NT2/D1 (cell line): Measurements from ENCODE around the gene AKT2.

Experiments used
- DNase-seq: peaks from one replicate; pipeline ENCODE4 v3.0.0-alpha.2; 2011; ENCODE audit warnings: low read depth, low spot score
- H3K27me3 ChIP-seq: 2 replicates; pipeline ENCODE4 v1.6.0; 2011; ENCODE audit warnings: mild to moderate bottlenecking; ENCODE audit not compliant: insufficient read length, insufficient read depth
- H3K36me3 ChIP-seq: 2 replicates; pipeline ENCODE4 v1.6.1; 2011; ENCODE audit warnings: mild to moderate bottlenecking, low read length, mixed read lengths; ENCODE audit not compliant: insufficient read depth, insufficient read length
- H3K4me1 ChIP-seq: 2 replicates; pipeline ENCODE4 v1.5.1; 2011; ENCODE audit not compliant: insufficient read depth, insufficient read length
- H3K4me3 ChIP-seq: 2 replicates; pipeline ENCODE4 v1.5.1; 2011; ENCODE audit warnings: low read depth; ENCODE audit not compliant: insufficient read length
- H3K9ac ChIP-seq: 2 replicates; pipeline ENCODE4 v1.6.0; 2011; ENCODE audit warnings: low read depth; ENCODE audit not compliant: insufficient read length
- H3K9me3 ChIP-seq: 2 replicates; pipeline ENCODE4 v1.5.1; 2011; ENCODE audit warnings: mild to moderate bottlenecking, low read length; ENCODE audit not compliant: insufficient read depth
- SUZ12 ChIP-seq: IDR thresholded peaks from 2 replicates; pipeline ENCODE4 v1.6.1; 2011; ENCODE audit not compliant: insufficient read length, insufficient read depth; ENCODE audit errors: extremely low read depth
- YY1 ChIP-seq: IDR thresholded peaks from 2 replicates; pipeline ENCODE4 v1.6.1; 2011; ENCODE audit not compliant: insufficient read length, insufficient read depth
- ZNF274 ChIP-seq: IDR thresholded peaks from 2 replicates; pipeline ENCODE4 v1.6.1; 2011; ENCODE audit warnings: mild to moderate bottlenecking, low read depth, low read length

Gene AKT2

GRCh38 chr19:40235238-40236025 lies 49.7 kb downstream of the AKT2 start:
- H3K4me1 ChIP-seq, result peaks cover 16% of the 10 kb centered on the region
- TF ChIP-seq ZNF274, result no peak
- no peaks in the 10 kb centered on the region for H3K27me3 ChIP-seq
- H3K9me3 ChIP-seq, result no peaks in the 10 kb centered on the region
- no peak for DNase-seq
- H3K9ac ChIP-seq, result no peak overlapping the region
- peaks cover 62% of the 10 kb centered on the region for H3K36me3 ChIP-seq
- H3K4me3 ChIP-seq, result no peak overlapping the region

DNA sequence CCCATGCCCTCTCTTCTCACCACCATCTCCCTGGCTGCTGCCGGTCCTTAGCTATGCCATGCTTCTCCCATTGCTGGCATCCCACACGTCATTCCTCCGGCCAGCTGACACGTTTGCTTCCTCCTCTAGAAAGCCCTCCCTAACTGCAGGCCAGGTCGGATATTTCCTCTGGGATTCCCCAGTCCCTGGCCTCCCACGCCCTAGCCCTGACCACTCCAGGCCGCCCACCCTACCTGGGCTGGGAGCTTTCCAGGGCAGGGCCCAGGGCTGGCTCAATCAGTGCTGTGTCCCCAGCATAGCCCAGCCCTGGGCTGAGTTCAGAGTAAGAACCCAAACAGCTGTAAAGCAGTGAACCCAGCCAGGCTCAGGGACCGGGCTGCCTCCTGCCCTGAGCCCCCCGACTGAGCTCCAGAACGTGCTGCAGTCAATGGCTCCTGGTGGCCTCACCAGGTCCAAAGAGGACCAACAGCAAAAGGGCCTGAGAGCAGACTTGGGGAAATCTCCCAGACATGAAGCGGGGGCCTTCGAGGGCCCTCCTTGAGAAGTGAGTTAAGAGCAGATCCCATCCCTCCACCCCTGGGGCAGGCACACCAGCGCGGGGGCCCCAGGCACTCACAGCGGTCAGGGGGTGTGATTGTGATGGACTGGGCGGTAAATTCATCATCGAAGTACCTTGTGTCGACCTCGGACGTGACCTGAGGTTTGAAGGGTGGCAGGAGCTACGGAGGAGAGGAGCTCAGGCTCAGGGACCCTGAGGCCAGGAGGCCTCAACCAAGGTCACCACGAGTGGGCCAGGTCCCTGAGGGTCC lies 50.5 kb downstream of the AKT2 start:
- TF ChIP-seq ZNF274, result no peak
- no peak for TF ChIP-seq SUZ12
- no peak for TF ChIP-seq YY1
- Histone ChIP-seq H3K4me1 (peaks cover 16% of the 10 kb centered on the region), H3K9me3 (no peaks in the 10 kb centered on the region), H3K9ac (no peak overlapping the region), H3K36me3 (peaks cover 54% of the 10 kb centered on the region), H3K27me3 (no peaks in the 10 kb centered on the region), H3K4me3 (no peak overlapping the region)
- no peak for DNase-seq

DNA sequence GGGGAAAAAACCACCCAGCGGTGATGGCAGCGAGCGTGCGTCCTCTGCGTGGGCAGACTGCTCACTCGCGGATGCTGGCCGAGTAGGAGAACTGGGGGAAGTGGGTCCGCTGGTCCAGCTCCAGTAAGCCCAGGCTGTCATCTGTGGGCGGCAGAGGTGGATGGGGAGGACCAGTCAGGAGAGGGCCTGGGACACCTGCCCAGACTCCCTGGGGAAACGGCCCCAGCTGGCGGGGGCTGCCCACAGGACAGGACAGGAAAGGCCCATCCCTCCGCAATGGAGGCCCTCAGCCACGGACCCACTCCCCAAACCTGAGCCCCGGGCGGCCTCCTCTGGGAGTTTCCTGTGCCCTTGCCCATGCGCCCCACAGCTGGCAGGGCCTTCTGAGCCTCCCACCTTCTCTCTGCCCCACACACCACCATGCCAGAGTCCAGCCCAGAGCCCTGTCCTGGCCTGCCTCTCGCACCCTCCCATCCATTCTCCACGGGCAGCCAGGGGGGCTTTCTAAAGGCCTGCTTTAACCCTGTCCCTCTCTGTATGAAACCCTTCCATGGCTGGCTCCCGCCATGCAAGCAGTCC lies 51.2 kb downstream of the AKT2 start:
- TF ChIP-seq YY1 (no peak), ZNF274 (no peak), SUZ12 (no peak)
- no peak for DNase-seq

DNA sequence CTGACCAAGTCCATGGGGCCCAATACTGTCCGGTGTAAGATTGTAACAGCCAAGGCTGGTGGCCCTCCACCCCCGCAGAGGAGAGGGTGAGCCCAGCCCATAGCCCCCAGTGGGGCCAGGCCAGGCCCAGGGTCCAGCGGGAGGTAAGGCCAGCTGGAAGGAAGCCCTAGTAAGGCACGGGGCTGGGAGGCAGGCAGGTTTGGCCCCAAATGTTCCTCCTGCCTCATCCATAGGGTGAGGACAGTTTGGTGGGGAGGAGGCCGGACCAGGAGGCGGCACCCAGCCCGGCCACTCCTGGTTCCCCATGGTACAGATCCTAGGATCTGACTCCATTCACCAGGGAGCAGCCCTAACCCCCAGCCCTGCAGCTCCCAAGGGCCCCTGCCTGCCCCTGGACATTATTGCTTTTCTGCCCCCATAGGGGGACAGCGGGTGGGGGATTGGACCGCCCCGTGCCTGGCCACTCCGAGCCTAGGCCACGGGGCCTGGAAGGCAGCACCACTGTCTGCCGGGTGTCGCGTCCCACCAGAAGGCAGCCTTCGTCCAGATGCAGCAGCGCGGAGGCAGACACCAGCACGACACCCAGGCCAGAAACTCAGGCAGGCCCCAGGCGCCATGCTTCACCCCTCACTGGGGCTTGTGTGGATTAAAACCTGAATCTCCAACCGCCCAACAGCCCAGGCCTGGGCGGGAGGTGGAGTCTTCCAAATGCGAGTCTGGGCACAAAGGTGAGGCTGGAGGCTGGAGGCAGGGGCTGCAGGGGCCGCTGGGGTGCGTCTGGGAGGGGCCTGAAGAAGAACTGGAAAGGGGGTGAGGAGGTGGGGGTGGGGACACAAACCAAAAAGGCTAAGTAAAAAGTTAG lies 52.0 kb downstream of the AKT2 start:
- peaks cover 16% of the 10 kb centered on the region for H3K4me1 ChIP-seq
- DNase-seq, result no peak
- no peaks in the 10 kb centered on the region for H3K9me3 ChIP-seq
- no peaks in the 10 kb centered on the region for H3K27me3 ChIP-seq
- H3K36me3 ChIP-seq, result peaks cover 40% of the 10 kb centered on the region
- no peak for TF ChIP-seq ZNF274
- no peak for TF ChIP-seq SUZ12
- no peak for TF ChIP-seq YY1
- no peak overlapping the region for H3K4me3 ChIP-seq
- no peak overlapping the region for H3K9ac ChIP-seq

More for the DNA sequence above, 51.2 kb downstream of the AKT2 start:
- no peaks in the 10 kb centered on the region for H3K27me3 ChIP-seq
- H3K4me3 ChIP-seq, result no peak overlapping the region
- H3K4me1 ChIP-seq, result peaks cover 16% of the 10 kb centered on the region
- H3K36me3 ChIP-seq, result peaks cover 47% of the 10 kb centered on the region
- H3K9me3 ChIP-seq, result no peaks in the 10 kb centered on the region
- H3K9ac ChIP-seq, result no peak overlapping the region

- TF ChIP-seq ZNF274, result no peak
- TF ChIP-seq YY1, result no peak
- Histone ChIP-seq H3K36me3 (peaks cover 34% of the 10 kb centered on the region), H3K4me1 (peaks cover 16% of the 10 kb centered on the region)
Measured at GRCh38 chr19:40232479-40232878, 52.7 kb downstream of the AKT2 start.

GRCh38 chr19:40231544-40232424 lies 53.4 kb downstream of the AKT2 start:
- Histone ChIP-seq H3K4me1 (peaks cover 16% of the 10 kb centered on the region), H3K9me3 (no peaks in the 10 kb centered on the region)
- DNase-seq, result no peak

More at GRCh38 chr19:40232479-40232878, 52.7 kb downstream of the AKT2 start:
- H3K9ac ChIP-seq, result peak overlapping the region; percentile 36
- H3K27me3 ChIP-seq, result no peaks in the 10 kb centered on the region
- H3K4me3 ChIP-seq, result no peak overlapping the region
- H3K9me3 ChIP-seq, result no peaks in the 10 kb centered on the region
- no peak for DNase-seq

More at GRCh38 chr19:40231544-40232424, 53.4 kb downstream of the AKT2 start:
- Histone ChIP-seq H3K4me3 (no peak overlapping the region), H3K9ac (peak overlapping the region; percentile 36), H3K27me3 (no peaks in the 10 kb centered on the region), H3K36me3 (peaks cover 29% of the 10 kb centered on the region)
- no peak for TF ChIP-seq YY1
- no peak for TF ChIP-seq ZNF274
- TF ChIP-seq SUZ12, result no peak
